ENCODE measurements around the gene MYO16. TPM values are rescaled to one million over a fixed set of nuclear protein-coding genes. Genes with fewer than 3 reads are reported as not detected.

Gene MYO16
- total RNA-seq, 1 donor from 2014 or later: not detected

- H3K4me3 ChIP-seq: no peak overlapping the region
- H3K27ac ChIP-seq: no peak overlapping the region
- TF ChIP-seq, protein P1, sequence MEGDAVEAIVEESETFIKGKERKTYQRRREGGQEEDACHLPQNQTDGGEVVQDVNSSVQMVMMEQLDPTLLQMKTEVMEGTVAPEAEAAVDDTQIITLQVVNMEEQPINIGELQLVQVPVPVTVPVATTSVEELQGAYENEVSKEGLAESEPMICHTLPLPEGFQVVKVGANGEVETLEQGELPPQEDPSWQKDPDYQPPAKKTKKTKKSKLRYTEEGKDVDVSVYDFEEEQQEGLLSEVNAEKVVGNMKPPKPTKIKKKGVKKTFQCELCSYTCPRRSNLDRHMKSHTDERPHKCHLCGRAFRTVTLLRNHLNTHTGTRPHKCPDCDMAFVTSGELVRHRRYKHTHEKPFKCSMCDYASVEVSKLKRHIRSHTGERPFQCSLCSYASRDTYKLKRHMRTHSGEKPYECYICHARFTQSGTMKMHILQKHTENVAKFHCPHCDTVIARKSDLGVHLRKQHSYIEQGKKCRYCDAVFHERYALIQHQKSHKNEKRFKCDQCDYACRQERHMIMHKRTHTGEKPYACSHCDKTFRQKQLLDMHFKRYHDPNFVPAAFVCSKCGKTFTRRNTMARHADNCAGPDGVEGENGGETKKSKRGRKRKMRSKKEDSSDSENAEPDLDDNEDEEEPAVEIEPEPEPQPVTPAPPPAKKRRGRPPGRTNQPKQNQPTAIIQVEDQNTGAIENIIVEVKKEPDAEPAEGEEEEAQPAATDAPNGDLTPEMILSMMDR (IDR thresholded peaks at IDR 0.05): no peak
- no peaks in the 10 kb centered on the region for H3K36me3 ChIP-seq
- no peaks in the 10 kb centered on the region for H3K27me3 ChIP-seq
- no peaks in the 10 kb centered on the region for H3K4me1 ChIP-seq
- no peak for DNase-seq (ENCODE audit: low spot score in 2 of 2)
- intact Hi-C loops (cut with DNase I): no loop called here
- H3K9me3 ChIP-seq: no peaks in the 10 kb centered on the region
These were observed 14.4 kb downstream of the MYO16 start for GRCh38 chr13:108643646-108644353.

GRCh38 chr13:108645376-108645775 is 16.0 kb downstream of the MYO16 start:
- no peaks in the 10 kb centered on the region for H3K27me3 ChIP-seq
- intact Hi-C loops (cut with DNase I): no loop called here
- no peaks in the 10 kb centered on the region for H3K9me3 ChIP-seq
- DNase-seq (ENCODE audit: low spot score in 2 of 2): no peak
- no peak overlapping the region for H3K27ac ChIP-seq
- no peak overlapping the region for H3K4me3 ChIP-seq
- H3K4me1 ChIP-seq: no peaks in the 10 kb centered on the region
- TF ChIP-seq, protein P1 (IDR thresholded peaks at IDR 0.05): no peak
- no peaks in the 10 kb centered on the region for H3K36me3 ChIP-seq

DNA sequence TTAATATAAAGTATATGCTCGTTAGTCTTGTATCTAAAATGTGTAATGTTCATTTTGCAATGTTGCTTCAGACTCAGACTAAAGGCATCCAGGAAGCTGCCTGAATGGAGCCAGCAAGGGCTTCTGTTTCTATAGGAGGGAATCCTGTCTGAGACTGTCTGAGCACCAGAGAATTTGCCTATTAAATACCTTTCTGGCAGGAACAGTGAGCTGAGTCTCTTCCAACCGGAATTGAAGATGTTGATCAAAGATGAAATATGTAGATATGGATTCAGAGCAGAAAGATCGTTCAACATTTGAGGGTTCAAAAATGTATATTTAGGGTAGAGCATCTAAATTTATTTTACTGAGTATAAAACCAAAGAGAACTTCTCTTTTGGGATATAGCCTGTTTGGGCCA is 20.9 kb downstream of the MYO16 start:
- TF ChIP-seq, protein P1 (IDR thresholded peaks at IDR 0.05): no peak
- no peaks in the 10 kb centered on the region for H3K36me3 ChIP-seq
- no peak overlapping the region for H3K4me3 ChIP-seq
- intact Hi-C loops (cut with DNase I): no loop called here
- H3K27ac ChIP-seq: no peak overlapping the region
- no peaks in the 10 kb centered on the region for H3K27me3 ChIP-seq
- H3K4me1 ChIP-seq: no peaks in the 10 kb centered on the region
- H3K9me3 ChIP-seq: no peaks in the 10 kb centered on the region
- DNase-seq (ENCODE audit: low spot score in 2 of 2): no peak

DNA sequence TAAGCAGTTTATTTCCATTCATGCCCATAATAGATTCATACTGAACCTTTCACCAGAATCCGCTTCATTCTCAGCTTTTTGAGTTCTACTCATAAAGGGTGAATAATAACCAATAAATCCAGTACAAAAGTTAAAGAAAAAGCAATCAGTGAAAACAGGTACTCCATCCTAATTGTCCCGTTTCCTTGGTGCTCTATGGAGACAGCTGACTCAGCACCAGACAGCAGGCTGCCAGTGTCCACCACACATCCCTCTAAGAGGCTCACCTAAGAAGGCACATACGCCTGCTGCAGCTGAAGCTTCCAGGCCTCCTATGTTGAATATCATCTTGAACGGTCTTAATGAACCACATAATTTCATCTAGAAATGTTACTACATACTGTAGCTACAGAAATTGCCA is 27.3 kb downstream of the MYO16 start:
- TF ChIP-seq, protein P1 (IDR thresholded peaks at IDR 0.05): no peak
- intact Hi-C loops (cut with DNase I): no loop called here

DNA sequence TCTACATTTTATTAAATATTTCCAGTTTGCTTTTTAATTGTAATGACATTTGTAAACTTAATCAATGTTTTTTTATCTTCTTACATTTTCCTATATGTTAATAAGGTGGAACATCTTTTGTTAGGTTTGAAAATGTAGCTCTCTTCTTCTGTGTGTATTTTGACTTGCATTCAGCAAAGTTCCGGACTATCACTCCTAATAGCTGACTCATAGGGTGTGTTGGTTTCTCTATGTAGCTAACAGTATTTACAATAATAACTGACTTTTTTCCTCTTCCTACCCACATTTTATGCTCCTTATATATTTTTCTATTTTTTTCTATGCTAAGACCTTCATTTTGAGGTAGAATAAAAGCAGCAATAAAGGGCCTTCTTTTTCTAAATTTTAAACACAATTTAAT is 28.1 kb downstream of the MYO16 start:
- H3K27ac ChIP-seq: no peak overlapping the region
- no peak for DNase-seq (ENCODE audit: low spot score in 2 of 2)
- no peak overlapping the region for H3K4me3 ChIP-seq
- intact Hi-C loops (cut with DNase I): no loop called here
- H3K27me3 ChIP-seq: no peaks in the 10 kb centered on the region
- no peaks in the 10 kb centered on the region for H3K9me3 ChIP-seq
- H3K36me3 ChIP-seq: no peaks in the 10 kb centered on the region
- H3K4me1 ChIP-seq: no peaks in the 10 kb centered on the region
- TF ChIP-seq, protein P1 (IDR thresholded peaks at IDR 0.05): no peak

More for the DNA sequence above, 27.3 kb downstream of the MYO16 start:
- no peaks in the 10 kb centered on the region for H3K36me3 ChIP-seq
- H3K9me3 ChIP-seq: no peaks in the 10 kb centered on the region
- no peak for DNase-seq (ENCODE audit: low spot score in 2 of 2)
- H3K4me1 ChIP-seq: no peaks in the 10 kb centered on the region
- H3K27me3 ChIP-seq: no peaks in the 10 kb centered on the region
- H3K27ac ChIP-seq: no peak overlapping the region
- H3K4me3 ChIP-seq: no peak overlapping the region

All from ascending aorta (tissue), 2 donors.